Stimulated activated CD4-positive, alpha-beta T cell treated with anti-CD3 and anti-CD28 coated beads, Interleukin-2, amount 100 ng/mL, for 4 hours (primary cell): Measurements from ENCODE around the gene COL5A1.

Experiments
- DNase-seq: peaks from one replicate; pipeline ENCODE4 v3.0.0-alpha.2; 2020; ENCODE audit warnings: low read depth

COL5A1 gene

GRCh38 chr9:134858051-134858841, 216.6 kb downstream of the COL5A1 start:
- no peak for DNase-seq

DNA sequence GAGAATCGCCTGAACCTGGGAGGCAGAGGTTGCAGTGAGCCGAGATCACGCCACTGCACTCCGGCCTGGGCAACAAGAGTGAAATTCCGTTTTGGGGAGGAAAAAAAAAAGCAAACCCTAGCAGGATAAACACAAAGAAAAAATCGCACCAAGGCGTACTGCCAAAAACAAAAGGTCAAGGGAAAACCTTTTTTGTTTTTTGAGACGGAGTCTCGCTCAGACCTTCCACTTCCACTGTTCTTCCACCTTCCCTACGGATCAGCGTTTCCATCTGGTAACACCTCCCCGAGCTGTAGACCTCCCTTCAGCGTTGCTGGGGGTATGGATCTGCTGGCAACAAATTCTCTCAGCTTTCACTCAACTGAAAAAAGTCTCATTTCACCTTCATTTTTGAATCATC, 218.9 kb downstream of the COL5A1 start:
- DNase-seq: no peak

DNA sequence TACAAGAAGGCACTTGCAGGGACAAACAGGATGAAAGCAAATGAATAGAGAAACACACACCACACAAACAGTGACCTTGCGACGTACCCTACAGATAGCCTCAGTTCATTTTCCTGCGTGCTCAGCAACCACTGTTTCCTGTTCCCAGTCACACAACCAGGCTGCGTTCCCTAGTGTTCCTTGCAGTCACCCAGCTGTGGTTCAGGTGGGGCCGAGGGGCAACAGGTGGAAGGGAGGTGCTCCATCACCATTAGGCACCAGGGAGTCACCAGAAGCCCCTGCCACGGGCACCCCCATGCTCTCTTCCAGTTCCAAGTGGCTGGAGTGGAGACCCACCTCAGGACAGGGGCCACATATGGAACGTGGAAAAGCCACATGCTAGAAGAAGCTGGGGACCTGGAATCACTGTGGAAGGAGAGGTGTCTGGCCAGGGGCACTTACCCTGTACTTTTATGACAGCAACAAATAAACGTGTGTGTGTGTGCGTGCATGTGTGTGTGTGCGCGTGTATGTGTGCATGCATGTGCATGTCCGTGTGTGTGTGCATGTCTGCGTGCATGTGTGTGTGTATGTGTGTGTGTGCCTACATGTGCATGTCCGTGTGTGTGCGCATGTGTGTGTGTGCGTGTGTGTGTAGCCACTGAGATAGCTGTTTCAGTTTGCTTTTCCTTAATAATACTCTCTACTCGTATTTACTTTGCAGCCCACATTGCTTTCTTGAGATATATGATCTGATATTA, 220.2 kb downstream of the COL5A1 start:
- DNase-seq: no peak

DNA sequence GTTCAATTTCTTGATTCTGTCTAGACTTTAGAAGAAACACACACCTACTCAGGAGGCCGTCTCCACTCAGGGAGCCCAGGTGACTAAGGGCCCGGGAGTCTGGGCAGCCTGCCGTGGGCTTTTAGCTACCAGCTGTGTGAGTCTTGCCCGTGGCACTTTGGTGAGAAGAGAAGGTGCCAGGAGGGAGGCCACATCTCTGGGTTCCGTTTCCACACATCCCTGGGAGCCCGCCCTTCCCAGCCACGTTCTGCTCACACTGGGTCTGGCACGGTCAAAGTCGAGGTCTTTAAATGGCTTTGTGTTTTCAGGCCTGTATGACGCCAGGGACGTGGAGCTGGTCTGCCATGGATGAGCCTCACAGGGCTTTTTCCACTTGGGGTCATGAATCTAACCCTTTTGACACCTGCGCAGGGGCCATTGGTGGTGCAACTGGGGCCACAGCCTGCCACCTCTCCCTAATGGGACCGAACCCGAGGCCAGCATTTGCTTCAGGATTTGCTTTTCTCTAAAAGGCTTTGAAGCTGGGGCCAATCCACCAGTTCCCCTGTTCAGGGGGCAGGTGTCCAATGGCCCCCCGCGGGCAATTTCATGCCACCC, 221.8 kb downstream of the COL5A1 start:
- no peak for DNase-seq

- no peak for DNase-seq
These were observed 222.6 kb downstream of the COL5A1 start for GRCh38 chr9:134863941-134864820.

- DNase-seq: no peak
These were observed 223.2 kb downstream of the COL5A1 start for GRCh38 chr9:134864821-134865190.

GRCh38 chr9:134867917-134868750, 226.5 kb downstream of the COL5A1 start:
- no peak for DNase-seq

DNA sequence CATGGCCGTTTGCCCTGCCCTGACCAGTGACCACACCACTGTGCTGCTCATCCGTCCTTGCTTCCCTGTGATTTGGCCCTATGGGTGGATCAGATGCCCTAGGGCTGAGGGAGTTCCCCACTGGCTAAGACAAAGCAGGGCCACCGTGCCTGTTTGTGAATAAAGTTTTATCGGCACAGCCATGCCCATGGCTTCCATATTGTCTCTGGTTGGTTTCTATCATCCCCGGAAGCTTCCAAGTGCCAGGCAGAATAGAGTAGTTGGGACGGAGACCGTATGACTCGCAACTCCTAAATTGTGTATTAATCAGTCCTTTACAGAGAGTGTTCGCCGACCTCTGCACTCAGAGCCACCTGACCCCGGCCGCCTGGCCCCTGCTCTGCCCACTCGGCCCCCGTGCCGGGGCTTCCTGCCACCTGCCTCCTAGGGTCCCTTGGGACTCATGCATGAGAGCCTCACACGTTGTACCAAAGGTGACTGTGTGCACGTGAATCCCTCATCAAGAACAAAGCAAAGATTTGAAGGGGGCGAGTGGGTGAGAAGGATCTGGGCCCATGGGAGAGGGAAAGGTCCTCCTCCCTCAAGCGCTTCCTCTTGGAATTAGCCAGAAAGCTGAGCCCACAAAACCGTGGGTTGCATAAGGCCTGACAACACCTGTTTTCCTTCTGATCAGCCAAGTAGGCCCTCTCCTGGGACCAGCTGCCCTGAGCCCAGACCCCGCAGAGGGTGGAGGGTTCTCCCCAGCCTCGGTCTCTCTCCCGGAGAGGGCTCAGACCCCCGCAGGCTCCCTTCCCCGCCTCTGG, 227.3 kb downstream of the COL5A1 start:
- DNase-seq: no peak

GRCh38 chr9:134869554-134870300, 228.1 kb downstream of the COL5A1 start:
- DNase-seq: no peak

DNA sequence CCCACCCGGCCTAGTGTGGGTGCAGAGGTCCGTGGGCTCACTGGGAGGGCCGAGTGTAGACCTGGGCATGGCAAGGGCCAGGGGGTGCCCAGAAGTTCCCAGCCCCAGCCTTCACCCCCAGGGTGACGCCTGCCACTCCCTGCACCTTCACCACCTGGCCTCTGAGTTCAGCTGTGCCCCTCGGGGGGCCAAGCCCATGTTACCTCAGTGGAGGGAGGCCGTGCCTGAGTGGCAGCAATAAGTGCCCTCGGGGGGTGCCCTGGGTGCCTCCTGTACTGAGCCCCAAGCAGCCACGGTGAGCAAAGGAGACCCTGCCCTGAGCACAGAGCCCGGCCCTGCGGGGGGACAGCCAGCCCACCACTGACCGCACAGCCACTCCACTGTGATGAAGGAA, 228.7 kb downstream of the COL5A1 start:
- DNase-seq: no peak

DNA sequence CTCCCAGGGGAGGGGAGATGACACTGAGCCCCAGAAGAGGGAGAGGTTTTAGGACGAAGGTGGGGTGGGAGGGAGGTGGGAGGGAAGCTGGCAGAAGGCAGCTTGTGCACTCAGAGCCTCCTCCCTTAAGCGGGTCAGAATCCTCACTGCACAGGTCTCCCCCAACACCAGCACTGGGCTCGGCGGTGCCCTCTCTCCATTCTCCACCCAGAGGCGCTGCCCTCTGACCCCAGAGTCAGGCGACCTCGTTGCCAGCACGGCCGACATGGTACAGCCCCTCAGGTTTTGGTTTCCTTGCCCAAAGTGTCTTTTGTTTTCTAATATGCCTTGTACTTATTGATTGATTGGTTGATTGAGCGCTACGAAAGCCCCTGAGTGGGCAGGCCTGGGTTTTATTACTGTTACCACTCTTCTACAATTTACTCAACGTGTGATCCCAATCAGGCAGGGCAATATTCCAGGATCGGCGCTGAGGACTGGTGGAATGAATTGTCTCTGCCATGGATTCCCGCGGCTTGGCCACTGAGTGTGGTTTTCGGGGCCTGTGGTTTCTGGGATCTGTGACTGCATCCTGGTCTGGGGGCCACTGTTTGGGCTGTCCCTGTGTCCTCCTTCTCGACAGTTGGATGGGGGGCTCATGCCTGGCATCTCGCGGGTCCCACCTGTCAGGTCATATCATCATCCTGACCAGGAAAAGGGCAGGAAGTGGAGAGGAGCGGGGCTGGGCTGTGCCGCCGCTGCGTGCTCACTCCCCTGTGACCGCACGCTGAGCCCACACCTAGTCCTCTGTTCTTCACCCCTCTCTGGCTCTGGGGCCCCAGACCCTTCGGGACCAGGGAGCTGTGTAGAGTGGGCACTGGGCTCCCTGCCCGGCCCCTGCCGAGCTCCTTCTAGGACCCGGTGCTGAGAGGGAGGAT, 229.4 kb downstream of the COL5A1 start:
- no peak for DNase-seq

DNA sequence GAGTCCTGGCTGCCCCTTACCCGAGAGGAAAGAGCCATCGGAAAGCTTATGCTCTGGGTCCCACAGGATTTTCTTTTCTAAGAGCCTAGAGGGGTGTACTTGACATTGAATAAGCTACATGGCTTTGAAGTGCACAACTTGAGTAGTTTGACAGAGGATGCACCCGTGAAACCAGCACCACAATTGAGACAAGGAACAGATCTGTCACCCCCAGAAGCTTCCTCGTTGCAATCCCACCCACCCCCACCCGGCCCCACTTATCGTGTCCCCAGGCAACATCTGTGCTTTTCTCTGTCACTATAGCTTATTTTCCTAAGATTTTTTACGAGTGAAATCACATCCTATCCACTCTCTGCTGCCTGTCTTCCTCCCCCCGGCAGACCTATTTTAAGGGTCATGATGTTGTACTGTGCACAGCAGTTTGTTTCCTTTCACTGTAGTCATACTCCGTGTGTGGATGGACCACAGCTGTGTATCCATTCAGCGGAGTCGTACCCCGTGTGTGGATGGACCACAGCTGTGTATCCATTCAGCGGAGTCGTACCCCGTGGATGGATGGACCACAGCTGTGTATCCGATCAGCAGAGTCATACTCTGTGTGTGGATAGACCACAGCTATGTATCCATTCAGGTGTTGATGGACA, 230.2 kb downstream of the COL5A1 start:
- no peak for DNase-seq

DNA sequence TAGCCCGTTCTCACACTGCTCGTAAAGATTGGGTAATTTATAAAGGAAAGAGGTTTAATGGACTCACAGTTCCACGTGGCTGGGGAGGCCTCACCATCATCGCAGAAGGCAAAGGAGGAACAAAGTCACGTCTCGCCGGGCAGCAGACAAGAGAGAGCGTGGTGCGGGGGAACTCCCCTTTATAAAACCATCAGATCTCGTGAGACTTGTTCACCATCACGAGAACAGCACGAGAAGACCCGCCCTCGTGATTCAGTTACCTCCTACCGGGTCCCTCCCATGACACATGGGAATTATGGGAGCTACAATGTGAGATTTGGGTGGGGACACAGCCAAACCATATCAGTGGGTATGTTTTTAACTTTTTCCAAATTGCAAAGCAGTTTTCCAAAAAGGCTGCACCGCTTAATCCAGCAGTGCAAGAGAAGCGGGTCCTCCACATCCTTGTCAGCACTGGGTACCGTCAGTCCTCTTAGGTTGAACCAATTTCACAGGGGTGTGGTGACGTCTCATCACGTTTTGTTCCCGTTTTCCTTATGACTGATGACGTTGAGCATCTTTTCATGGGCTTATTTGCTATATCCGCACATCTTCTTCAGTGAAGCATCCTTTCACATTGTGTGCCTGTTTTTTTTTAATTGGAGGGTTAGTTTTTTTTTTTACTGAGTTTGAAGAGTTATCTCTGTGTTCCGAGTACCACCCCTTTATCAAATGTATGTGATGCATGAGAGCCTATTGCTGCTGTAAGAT, 231.1 kb downstream of the COL5A1 start:
- no peak for DNase-seq

GRCh38 chr9:134875371-134875770, 233.8 kb downstream of the COL5A1 start:
- DNase-seq: no peak

- DNase-seq: no peak
These were observed 235.9 kb downstream of the COL5A1 start for GRCh38 chr9:134877541-134877940.

DNA sequence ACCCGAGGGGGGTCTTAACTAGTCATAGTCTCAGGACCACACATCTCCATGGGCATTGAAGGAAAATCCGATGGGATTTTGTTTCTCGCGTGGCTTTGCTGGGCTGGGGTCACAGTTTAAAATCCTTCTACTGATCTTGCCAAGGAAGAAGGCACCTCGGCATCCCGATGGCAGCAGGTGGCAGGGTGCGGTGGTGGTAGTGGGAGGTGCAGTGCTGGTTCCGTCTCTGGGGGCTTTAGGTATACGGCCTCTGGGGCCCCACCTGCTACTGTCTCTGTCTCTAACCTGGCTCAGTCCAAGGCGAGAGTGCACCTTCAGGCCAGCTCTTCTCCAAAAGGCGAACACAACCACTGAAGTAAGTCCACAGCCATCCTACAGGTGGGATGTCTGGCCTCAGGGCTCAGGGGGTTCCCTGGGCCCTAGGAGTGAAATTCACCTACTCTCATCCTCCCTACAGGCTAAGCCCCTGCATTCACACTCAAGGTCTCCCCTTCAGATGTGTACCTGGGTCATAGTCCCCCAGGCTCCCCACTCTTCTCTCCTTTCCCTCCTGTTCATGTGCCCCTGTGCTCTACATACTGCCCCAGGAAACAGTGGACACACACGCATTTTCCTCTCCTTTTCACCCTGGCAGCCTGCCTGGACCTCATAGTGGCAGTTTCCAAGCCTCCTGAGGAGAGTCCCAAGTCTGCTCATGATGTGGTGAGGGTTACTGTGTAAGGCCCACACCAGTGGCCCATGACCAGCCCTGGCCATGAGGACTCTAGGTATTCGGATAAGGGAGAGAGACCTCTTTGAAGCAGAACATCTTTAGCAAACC, 238.3 kb downstream of the COL5A1 start:
- DNase-seq: no peak
